ENCODE results near the gene WWOX. TPM values are rescaled to one million over a fixed set of nuclear protein-coding genes. Genes with fewer than 3 reads are reported as not detected.

WWOX gene
- total RNA-seq, 6 donors from 2014 or later: 18.7 to 167 (median 31.0) TPM

DNA sequence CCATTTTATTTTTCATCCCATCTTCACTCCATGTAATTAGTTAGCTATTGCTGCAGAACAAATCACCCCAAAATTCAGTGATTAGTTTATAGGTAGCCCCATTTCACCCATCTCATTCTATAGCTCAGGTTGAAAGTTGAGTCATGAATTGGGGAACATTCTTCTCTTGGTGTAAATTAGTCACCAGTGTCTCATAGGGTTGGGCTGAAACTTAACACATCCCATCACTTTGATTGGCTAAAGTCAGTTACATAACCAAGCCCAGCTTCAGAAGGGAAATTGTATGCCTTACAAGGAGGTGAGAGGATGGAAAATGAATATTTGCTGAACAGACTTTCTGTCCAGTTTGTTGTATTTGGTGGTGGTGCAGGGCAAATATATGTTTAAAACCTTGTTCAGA, 477.5 kb downstream of the WWOX start:
- H3K9me3 ChIP-seq: no peaks in the 10 kb centered on the region
- TF ChIP-seq POLR2AphosphoS5 (IDR thresholded peaks at IDR 0.05) (no peak), EP300 (IDR thresholded peaks at IDR 0.05) (no peak), POLR2A (IDR thresholded peaks at IDR 0.05) (no peak)
- TF ChIP-seq, protein P1, sequence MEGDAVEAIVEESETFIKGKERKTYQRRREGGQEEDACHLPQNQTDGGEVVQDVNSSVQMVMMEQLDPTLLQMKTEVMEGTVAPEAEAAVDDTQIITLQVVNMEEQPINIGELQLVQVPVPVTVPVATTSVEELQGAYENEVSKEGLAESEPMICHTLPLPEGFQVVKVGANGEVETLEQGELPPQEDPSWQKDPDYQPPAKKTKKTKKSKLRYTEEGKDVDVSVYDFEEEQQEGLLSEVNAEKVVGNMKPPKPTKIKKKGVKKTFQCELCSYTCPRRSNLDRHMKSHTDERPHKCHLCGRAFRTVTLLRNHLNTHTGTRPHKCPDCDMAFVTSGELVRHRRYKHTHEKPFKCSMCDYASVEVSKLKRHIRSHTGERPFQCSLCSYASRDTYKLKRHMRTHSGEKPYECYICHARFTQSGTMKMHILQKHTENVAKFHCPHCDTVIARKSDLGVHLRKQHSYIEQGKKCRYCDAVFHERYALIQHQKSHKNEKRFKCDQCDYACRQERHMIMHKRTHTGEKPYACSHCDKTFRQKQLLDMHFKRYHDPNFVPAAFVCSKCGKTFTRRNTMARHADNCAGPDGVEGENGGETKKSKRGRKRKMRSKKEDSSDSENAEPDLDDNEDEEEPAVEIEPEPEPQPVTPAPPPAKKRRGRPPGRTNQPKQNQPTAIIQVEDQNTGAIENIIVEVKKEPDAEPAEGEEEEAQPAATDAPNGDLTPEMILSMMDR (IDR thresholded peaks at IDR 0.05): no peak
- ATAC-seq (ENCODE audit: low FRiP score in 2 of 2) (no peak), DNase-seq (no peak)
- H3K4me3 ChIP-seq: no peak overlapping the region
- no peak overlapping the region for H3K27ac ChIP-seq
- no peaks in the 10 kb centered on the region for H3K36me3 ChIP-seq
- no peaks in the 10 kb centered on the region for H3K4me1 ChIP-seq
- no peaks in the 10 kb centered on the region for H3K27me3 ChIP-seq

DNA sequence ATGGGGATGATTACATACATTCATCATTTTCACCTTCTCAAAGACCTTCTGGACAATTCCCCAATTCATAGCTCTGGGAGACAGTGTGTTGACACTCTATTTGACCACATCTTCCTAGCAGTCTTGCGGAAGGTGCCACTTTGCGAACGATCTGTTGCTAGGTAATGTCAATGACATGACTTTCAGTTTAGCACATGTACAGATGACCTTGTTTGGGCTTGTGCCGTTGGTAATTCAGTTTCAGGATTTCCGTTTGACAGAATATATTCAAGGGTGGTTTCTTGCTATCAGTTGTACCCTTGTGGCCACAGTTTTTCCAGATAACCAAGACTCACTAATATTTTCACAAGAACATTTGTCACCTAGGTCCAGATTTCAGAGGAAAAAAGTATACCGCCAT, 478.2 kb downstream of the WWOX start:
- WGBS, 2 donors: 80 to 83% methylated on average over 6 of the region's 6 CpGs

DNA sequence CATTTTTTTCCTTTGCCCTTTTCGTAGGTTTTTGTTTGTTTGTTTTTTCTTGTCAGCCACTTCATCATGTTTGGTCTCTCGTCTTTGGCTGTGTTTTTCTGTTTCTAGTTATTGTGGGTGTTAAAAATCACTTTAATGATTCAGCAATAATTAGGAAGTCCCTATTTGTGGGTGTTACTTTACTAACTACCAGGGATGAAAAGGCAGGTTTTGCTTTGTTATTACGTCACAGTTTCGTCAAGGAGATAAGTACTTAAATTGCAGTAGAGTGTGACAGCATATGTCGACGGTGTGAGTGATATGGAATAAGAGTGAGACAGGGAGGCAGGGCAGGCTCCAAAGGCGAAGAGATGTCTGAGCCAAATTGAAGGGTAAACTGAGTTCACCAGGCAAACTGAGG, 479.6 kb downstream of the WWOX start:
- DNase-seq (no peak), ATAC-seq (ENCODE audit: low FRiP score in 2 of 2) (no peak)
- 74 to 77% methylated on average over 7 of the region's 7 CpGs for WGBS, 2 donors
- Histone ChIP-seq H3K4me3 (no peak overlapping the region), H3K27ac (no peak overlapping the region), H3K4me1 (no peaks in the 10 kb centered on the region), H3K36me3 (no peaks in the 10 kb centered on the region), H3K9me3 (no peaks in the 10 kb centered on the region), H3K27me3 (no peaks in the 10 kb centered on the region)
- TF ChIP-seq, protein P1 (IDR thresholded peaks at IDR 0.05): no peak

More for the DNA sequence above, 478.2 kb downstream of the WWOX start:
- Histone ChIP-seq H3K36me3 (no peaks in the 10 kb centered on the region), H3K27me3 (no peaks in the 10 kb centered on the region), H3K9me3 (no peaks in the 10 kb centered on the region), H3K4me3 (no peak overlapping the region), H3K4me1 (no peaks in the 10 kb centered on the region), H3K27ac (no peak overlapping the region)
- TF ChIP-seq POLR2A (IDR thresholded peaks at IDR 0.05) (no peak), POLR2AphosphoS5 (IDR thresholded peaks at IDR 0.05) (no peak), EP300 (IDR thresholded peaks at IDR 0.05) (no peak)
- TF ChIP-seq, protein P1 (IDR thresholded peaks at IDR 0.05): no peak
- ATAC-seq (ENCODE audit: low FRiP score in 2 of 2): no peak
- no peak for DNase-seq

DNA sequence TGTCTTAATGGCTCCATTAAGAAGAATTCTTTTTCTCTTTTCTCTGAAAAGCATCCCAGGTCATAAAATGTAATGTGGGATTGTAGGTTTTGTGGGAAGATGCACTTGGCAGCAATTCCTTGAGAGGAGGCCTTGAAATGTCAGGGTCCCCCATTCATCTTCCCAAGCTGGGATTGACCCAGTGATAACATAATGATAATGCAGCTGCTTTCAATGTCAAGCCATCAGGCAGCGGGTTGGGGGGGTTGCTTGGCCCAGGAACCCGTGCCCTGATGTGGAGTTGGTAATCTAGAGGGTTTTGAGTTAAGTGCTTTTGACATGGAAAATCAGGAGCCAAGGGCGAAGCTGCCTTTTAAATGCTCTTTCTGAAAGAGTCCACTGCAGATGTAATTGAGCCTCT, 484.0 kb downstream of the WWOX start:
- DNase-seq: no peak
- H3K4me3 ChIP-seq: no peak overlapping the region
- 94% methylated on average over 3 of the region's 3 CpGs for WGBS, 2 donors

DNA sequence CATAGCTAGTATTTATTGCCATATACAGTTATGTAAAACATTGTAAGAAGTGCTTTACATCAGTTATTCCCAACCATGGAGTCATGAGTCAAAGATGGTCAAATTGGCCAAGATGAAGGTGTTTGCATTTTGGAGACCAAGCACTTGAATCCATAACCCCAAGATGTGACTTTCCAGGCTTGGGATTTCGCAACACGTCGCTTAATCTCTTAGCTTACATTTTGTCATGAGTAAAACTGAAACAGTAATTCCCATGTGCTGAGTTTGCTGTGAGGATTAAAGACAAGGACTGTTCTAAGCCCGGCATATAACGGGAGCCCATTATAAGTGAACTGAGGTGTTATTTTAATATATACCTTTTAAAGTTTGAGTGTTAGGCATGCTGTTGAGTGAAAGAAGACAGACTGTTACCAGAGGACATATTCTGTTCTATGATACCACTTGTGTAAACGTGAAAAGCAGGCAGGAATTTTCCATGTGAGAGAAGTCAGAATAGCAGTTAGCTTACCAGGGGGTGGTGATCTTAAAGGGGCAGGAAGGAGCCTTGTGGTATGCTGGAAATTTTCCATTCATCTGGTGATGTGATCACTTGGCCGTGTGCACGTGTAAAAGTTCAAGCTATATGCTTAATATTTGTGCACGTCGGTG, 484.9 kb downstream of the WWOX start:
- no peak for TF ChIP-seq EP300 (IDR thresholded peaks at IDR 0.05)
- TF ChIP-seq, protein P1 (IDR thresholded peaks at IDR 0.05): no peak
- no peak for TF ChIP-seq POLR2A (IDR thresholded peaks at IDR 0.05)
- TF ChIP-seq POLR2AphosphoS5 (IDR thresholded peaks at IDR 0.05): no peak
- no peak overlapping the region for H3K4me3 ChIP-seq
- H3K27me3 ChIP-seq: no peaks in the 10 kb centered on the region
- H3K36me3 ChIP-seq: no peaks in the 10 kb centered on the region
- DNase-seq (no peak), ATAC-seq (ENCODE audit: low FRiP score in 2 of 2) (no peak)
- H3K27ac ChIP-seq: no peak overlapping the region
- H3K9me3 ChIP-seq: no peaks in the 10 kb centered on the region
- no peaks in the 10 kb centered on the region for H3K4me1 ChIP-seq
- 79 to 83% methylated on average over 10 of the region's 10 CpGs for WGBS, 2 donors

More for the DNA sequence above, 484.0 kb downstream of the WWOX start:
- ATAC-seq (ENCODE audit: low FRiP score in 2 of 2): no peak
- TF ChIP-seq EP300 (IDR thresholded peaks at IDR 0.05): no peak
- Histone ChIP-seq H3K9me3 (no peaks in the 10 kb centered on the region), H3K36me3 (no peaks in the 10 kb centered on the region), H3K4me1 (no peaks in the 10 kb centered on the region), H3K27me3 (no peaks in the 10 kb centered on the region), H3K27ac (no peak overlapping the region)
